ENCODE data around the gene BPIFB1.

BPIFB1 gene

GRCh38 chr20:33267701-33268100 is 15.3 kb upstream of the BPIFB1 start:
- Histone ChIP-seq H3K9me3 (ENCODE audit: control insufficient read depth, low read length) (no peaks in the 10 kb centered on the region), H3K27me3 (ENCODE audit: control insufficient read depth, insufficient read depth, low read length, poor library complexity, severe bottlenecking) (no peaks in the 10 kb centered on the region), H3K4me3 (ENCODE audit: insufficient read depth, low read depth, low read length) (no peak overlapping the region), H3K36me3 (ENCODE audit: control insufficient read depth, insufficient read depth, low read length) (no peaks in the 10 kb centered on the region), H3K27ac (ENCODE audit: insufficient read depth, low read depth, low read length, poor library complexity, severe bottlenecking) (no peak overlapping the region), H3K4me1 (ENCODE audit: control insufficient read depth, insufficient read depth, low read length) (no peaks in the 10 kb centered on the region)
- WGBS, 2 experiments, result 81 to 87% methylated on average over 3 of the region's 3 CpGs

GRCh38 chr20:33272155-33272873 is 10.7 kb upstream of the BPIFB1 start:
- Histone ChIP-seq H3K4me3 (ENCODE audit: insufficient read depth, low read depth, low read length) (no peak overlapping the region), H3K4me1 (ENCODE audit: control insufficient read depth, insufficient read depth, low read length) (peaks cover 4% of the 10 kb centered on the region), H3K27me3 (ENCODE audit: control insufficient read depth, insufficient read depth, low read length, poor library complexity, severe bottlenecking) (no peaks in the 10 kb centered on the region), H3K9me3 (ENCODE audit: control insufficient read depth, low read length) (no peaks in the 10 kb centered on the region), H3K27ac (ENCODE audit: insufficient read depth, low read depth, low read length, poor library complexity, severe bottlenecking) (no peak overlapping the region), H3K36me3 (ENCODE audit: control insufficient read depth, insufficient read depth, low read length) (no peaks in the 10 kb centered on the region)
- WGBS, 2 experiments, result 93 to 95% methylated on average over 10 of the region's 10 CpGs

DNA sequence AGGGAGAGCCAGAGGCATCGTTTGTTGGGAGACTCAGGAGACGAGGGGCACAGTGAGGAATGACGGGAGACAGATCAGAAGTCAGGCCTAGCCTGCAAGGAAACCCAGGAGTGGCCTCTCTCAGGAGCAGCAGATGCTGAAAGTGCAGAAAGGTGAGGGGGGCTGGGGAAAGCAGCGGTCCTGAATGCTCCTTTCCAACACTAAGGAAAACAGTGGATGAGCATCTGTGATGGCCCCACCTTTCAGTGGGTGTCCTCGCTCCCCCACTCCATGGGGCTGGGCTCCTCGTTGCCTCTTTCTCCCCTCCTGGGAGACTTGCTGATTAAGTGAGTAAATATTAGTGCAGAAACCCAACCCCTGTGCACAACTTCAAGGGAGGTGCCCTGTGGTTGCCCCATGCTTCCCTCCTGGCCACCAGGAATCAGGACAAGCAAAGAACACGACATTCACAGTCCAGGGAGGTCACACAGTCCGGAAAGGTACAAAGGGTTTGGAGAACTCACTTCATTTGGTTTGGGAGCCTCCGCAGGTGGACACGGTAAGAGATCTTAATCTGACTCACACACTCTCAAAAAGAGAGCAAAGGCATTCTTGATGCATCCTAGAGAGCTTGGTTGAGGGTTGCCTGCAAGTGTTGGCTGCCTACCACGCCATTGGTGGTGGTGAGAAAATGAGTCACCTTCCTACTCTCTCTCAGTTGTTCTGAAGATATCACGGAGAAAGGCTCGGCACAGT is 9.7 kb upstream of the BPIFB1 start:
- Histone ChIP-seq H3K27ac (ENCODE audit: insufficient read depth, low read depth, low read length, poor library complexity, severe bottlenecking) (no peak overlapping the region), H3K27me3 (ENCODE audit: control insufficient read depth, insufficient read depth, low read length, poor library complexity, severe bottlenecking) (no peaks in the 10 kb centered on the region), H3K9me3 (ENCODE audit: control insufficient read depth, low read length) (no peaks in the 10 kb centered on the region), H3K36me3 (ENCODE audit: control insufficient read depth, insufficient read depth, low read length) (no peaks in the 10 kb centered on the region), H3K4me3 (ENCODE audit: insufficient read depth, low read depth, low read length) (no peak overlapping the region), H3K4me1 (ENCODE audit: control insufficient read depth, insufficient read depth, low read length) (peaks cover 9% of the 10 kb centered on the region)
- 86 to 89% methylated on average over 13 of the region's 13 CpGs for WGBS, 2 experiments

GRCh38 chr20:33275215-33275614 is 7.8 kb upstream of the BPIFB1 start:
- no peaks in the 10 kb centered on the region for H3K36me3 ChIP-seq (ENCODE audit: control insufficient read depth, insufficient read depth, low read length)
- no peaks in the 10 kb centered on the region for H3K9me3 ChIP-seq (ENCODE audit: control insufficient read depth, low read length)
- H3K4me1 ChIP-seq (ENCODE audit: control insufficient read depth, insufficient read depth, low read length), result peaks cover 9% of the 10 kb centered on the region
- H3K27ac ChIP-seq (ENCODE audit: insufficient read depth, low read depth, low read length, poor library complexity, severe bottlenecking), result no peak overlapping the region
- H3K27me3 ChIP-seq (ENCODE audit: control insufficient read depth, insufficient read depth, low read length, poor library complexity, severe bottlenecking), result no peaks in the 10 kb centered on the region
- WGBS, 2 experiments, result 93% methylated on average over 8 of the region's 8 CpGs
- H3K4me3 ChIP-seq (ENCODE audit: insufficient read depth, low read depth, low read length), result no peak overlapping the region

GRCh38 chr20:33275871-33276270 is 7.1 kb upstream of the BPIFB1 start:
- no peaks in the 10 kb centered on the region for H3K36me3 ChIP-seq (ENCODE audit: control insufficient read depth, insufficient read depth, low read length)
- H3K27me3 ChIP-seq (ENCODE audit: control insufficient read depth, insufficient read depth, low read length, poor library complexity, severe bottlenecking), result no peaks in the 10 kb centered on the region
- H3K4me1 ChIP-seq (ENCODE audit: control insufficient read depth, insufficient read depth, low read length), result peaks cover 9% of the 10 kb centered on the region
- 79 to 81% methylated on average over 3 of the region's 3 CpGs for WGBS, 2 experiments
- no peak overlapping the region for H3K27ac ChIP-seq (ENCODE audit: insufficient read depth, low read depth, low read length, poor library complexity, severe bottlenecking)
- H3K9me3 ChIP-seq (ENCODE audit: control insufficient read depth, low read length), result no peaks in the 10 kb centered on the region
- no peak overlapping the region for H3K4me3 ChIP-seq (ENCODE audit: insufficient read depth, low read depth, low read length)

DNA sequence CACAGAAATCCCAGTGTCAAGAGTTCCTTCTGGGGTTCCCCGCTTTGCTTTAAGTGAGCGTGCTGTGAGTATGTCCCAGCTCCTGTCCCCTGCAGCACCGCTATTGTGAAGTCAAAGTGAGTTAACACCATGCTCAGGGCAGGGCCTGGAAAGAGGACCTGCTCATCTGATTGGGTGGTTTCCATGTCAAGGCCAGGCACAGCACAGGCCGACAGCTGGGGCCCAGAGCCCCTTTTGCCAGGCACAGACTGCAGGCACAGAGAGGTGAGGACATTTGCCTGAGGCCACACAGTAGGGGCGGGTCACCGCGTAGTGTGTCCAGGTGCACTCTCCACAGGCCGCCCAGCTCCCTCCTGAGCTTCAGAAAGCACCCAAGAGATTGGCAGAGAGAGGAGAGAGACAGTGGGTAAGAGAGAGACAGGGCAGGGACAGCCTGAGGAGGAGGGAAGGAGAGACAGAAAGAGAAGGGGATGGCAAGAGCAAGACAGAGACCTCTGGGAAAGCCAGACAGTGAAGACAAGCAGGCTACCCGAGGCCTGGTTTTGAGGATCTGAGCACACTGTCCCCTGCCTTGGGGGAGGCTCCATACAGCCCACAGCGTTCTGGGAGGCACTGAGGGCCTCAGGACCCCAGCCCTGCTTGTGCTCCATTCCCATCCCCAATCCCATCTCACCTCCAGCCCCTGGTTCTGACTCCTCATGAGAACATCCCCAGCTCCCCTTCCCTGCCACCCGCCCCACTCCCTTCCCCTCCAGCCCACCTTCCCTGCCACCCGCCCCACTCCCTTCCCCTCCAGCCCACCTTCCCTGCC is 6.5 kb upstream of the BPIFB1 start:
- H3K27ac ChIP-seq (ENCODE audit: insufficient read depth, low read depth, low read length, poor library complexity, severe bottlenecking), result no peak overlapping the region
- no peaks in the 10 kb centered on the region for H3K9me3 ChIP-seq (ENCODE audit: control insufficient read depth, low read length)
- no peaks in the 10 kb centered on the region for H3K27me3 ChIP-seq (ENCODE audit: control insufficient read depth, insufficient read depth, low read length, poor library complexity, severe bottlenecking)
- H3K4me3 ChIP-seq (ENCODE audit: insufficient read depth, low read depth, low read length), result no peak overlapping the region
- H3K36me3 ChIP-seq (ENCODE audit: control insufficient read depth, insufficient read depth, low read length), result no peaks in the 10 kb centered on the region
- 74 to 76% methylated on average over 10 of the region's 12 CpGs for WGBS, 2 experiments
- H3K4me1 ChIP-seq (ENCODE audit: control insufficient read depth, insufficient read depth, low read length), result peaks cover 9% of the 10 kb centered on the region

DNA sequence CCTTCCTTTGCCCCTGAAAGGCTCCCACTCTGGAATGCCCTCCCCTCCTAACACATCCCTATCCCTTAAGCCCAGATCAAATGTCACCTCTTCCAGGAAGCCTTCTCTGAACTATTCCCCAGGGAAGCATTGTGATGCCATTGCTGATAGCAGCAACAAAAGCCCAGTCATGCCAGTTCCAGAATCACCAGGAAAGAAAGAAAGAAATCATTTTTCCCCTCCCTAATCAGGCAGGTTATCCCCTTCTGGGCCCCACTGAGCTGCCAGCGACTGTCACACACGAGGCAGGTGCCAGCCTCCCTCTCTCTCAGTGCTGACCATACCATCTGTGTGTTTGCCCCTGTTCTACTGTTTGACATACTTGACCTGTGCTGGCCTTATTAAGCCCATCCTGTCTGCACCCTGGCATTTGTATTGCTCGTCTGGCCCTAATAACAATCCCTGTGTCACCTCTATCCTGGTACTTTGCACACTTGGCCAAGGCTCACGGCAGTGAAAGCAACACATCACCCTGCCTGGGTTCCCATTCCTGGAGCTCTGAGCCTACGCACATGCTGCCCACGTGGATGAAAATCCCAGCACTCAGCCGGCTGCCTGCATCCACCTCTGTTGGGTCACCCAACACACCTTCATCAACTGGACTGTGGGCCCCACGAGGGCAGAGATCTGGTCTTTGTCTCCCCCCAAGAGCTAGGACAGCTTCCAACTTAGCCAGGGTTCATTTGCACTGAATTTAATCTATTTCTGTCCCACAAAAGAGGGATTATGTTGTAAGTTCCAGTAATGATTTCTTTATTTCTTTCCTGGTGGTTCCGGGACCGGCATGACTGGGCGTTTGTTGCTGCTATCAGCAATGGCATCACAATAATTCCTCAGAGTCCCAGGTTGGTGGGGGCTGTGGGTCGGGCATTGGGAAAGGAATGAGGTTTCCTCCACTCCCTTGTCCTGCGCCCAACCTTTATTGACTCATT is 5.3 kb upstream of the BPIFB1 start:
- Histone ChIP-seq H3K9me3 (ENCODE audit: control insufficient read depth, low read length) (no peaks in the 10 kb centered on the region), H3K36me3 (ENCODE audit: control insufficient read depth, insufficient read depth, low read length) (no peaks in the 10 kb centered on the region), H3K27me3 (ENCODE audit: control insufficient read depth, insufficient read depth, low read length, poor library complexity, severe bottlenecking) (no peaks in the 10 kb centered on the region), H3K4me1 (ENCODE audit: control insufficient read depth, insufficient read depth, low read length) (peaks cover 9% of the 10 kb centered on the region), H3K4me3 (ENCODE audit: insufficient read depth, low read depth, low read length) (no peak overlapping the region), H3K27ac (ENCODE audit: insufficient read depth, low read depth, low read length, poor library complexity, severe bottlenecking) (no peak overlapping the region)
- whole genome bisulfite sequencing, 2 experiments, result 70 to 73% methylated on average over 12 to 13 of the region's 13 CpGs

- Histone ChIP-seq H3K4me3 (ENCODE audit: insufficient read depth, low read depth, low read length) (no peak overlapping the region), H3K36me3 (ENCODE audit: control insufficient read depth, insufficient read depth, low read length) (no peaks in the 10 kb centered on the region), H3K9me3 (ENCODE audit: control insufficient read depth, low read length) (no peaks in the 10 kb centered on the region), H3K4me1 (ENCODE audit: control insufficient read depth, insufficient read depth, low read length) (peaks cover 9% of the 10 kb centered on the region), H3K27me3 (ENCODE audit: control insufficient read depth, insufficient read depth, low read length, poor library complexity, severe bottlenecking) (no peaks in the 10 kb centered on the region), H3K27ac (ENCODE audit: insufficient read depth, low read depth, low read length, poor library complexity, severe bottlenecking) (no peak overlapping the region)
- WGBS, 2 experiments, result 95 to 97% methylated on average over 3 of the region's 3 CpGs
Observed at GRCh38 chr20:33278700-33279099, 4.3 kb upstream of the BPIFB1 start.

DNA sequence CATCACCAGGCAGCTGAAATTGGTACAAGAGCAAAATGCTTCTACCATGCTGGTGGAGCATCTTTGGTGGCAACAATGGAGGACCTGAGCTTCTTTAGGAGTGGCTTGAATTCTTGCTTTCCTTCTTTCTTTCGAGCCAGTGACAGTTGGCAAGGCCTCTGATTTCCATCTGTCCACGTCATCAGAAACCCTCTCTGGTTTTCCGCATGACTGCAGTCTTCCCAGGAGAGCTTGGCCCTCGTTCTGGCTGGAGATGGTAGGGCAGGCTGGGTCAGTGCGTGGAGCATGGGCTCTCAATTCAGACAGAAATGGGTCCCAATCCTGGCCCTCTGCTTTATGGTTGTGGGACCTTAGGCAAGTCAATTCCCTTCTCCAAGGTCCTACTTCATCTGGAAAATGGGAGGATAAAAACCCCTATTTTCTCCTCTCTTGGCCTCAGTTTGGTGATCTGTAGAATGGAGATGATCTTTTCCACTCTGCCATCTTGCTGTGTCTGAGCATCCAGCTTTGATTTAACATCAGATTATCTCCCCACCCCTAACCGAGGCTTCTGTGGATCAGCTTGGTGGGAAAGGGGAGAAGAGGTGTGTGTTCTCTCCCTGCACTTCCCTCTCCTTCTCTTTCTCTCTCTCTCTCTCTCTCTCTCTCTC is 3.6 kb upstream of the BPIFB1 start:
- H3K4me1 ChIP-seq (ENCODE audit: control insufficient read depth, insufficient read depth, low read length), result peaks cover 9% of the 10 kb centered on the region
- no peak overlapping the region for H3K27ac ChIP-seq (ENCODE audit: insufficient read depth, low read depth, low read length, poor library complexity, severe bottlenecking)
- no peaks in the 10 kb centered on the region for H3K36me3 ChIP-seq (ENCODE audit: control insufficient read depth, insufficient read depth, low read length)
- 89 to 92% methylated on average over 5 of the region's 6 CpGs for WGBS, 2 experiments
- no peaks in the 10 kb centered on the region for H3K27me3 ChIP-seq (ENCODE audit: control insufficient read depth, insufficient read depth, low read length, poor library complexity, severe bottlenecking)
- H3K9me3 ChIP-seq (ENCODE audit: control insufficient read depth, low read length), result no peaks in the 10 kb centered on the region
- H3K4me3 ChIP-seq (ENCODE audit: insufficient read depth, low read depth, low read length), result no peak overlapping the region

Measured in ectodermal cell (in vitro differentiated cells).